ENCODE measurements around the gene ZFYVE26.
"Not testable (repeated sequence)": the region's sequence is repeated elsewhere in the genome, so short reads cannot be mapped to it uniquely, and the experiment has no call there.

The ZFYVE26 gene

DNA sequence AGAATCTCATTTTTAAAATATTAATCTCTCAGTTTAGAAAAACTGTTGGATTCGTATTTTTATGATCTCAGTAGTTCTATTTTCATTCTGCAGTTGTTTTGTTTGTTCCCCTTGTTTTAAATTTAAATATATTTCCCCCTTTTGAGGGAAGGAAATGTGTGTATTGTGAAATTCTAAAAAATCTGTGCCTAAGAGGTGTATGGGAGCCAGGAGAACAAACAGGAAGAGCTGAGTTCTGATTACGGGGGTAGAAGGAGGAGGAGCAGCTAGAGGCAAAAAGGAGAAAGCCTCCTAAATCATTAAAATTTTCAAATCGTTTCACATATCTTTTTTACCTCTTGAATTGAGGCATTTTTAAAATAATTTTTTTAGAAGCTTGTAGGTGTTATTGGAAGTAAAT, 112.4 kb downstream of the ZFYVE26 start:
- no peak for TF ChIP-seq CTCF (IDR thresholded peaks at IDR 0.05; ENCODE audit: low read depth, low read length)
- DNase-seq (ENCODE audit: extremely low read depth, low read depth) = no peak

DNA sequence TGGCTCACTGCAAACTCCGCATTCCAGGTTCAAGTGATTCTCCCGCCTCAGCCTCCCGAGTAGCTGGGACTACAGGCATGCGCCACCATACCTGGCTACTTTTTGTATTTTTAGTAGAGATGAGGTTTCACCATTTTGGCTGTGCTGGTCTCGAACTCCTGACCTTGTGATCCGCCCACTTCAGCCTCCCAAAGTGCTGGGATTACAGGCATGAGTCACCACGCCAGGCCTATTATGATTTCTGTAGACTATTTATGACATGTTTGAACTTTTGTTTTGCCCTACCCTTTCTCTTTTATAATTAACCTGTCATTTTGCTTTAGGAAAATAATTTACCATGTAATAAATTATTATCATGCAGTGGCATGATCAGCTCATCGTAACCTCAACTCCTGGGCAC, 114.9 kb downstream of the ZFYVE26 start, which contains the start of gene RDH12:
Gene RDH12, plus strand, starts transcription at position 395 of the 400 bp plus-strand sequence. CDS start 20,757 bp downstream, outside the sequence.
- DNase-seq (ENCODE audit: extremely low read depth, low read depth) = not testable (repeated sequence)

DNA sequence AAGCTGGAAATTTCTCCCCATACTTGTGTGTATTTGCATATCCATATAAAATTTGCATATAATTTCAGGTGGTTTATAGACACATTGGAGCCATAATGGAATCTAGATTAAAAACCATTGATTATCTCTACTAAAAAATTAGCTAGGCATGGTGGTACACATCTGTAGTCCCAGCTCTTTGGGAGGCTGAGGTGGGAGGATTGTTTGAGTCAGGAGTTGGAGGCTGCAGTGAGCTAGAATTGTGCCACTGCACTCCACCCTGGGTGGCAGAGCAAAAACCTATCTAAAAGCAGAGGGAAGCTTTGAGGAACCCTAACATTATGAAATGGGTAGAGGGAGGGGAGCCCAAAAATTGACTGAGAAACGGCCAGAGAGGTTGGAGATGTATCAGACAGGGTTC, 118.2 kb downstream of the ZFYVE26 start:
- DNase-seq (ENCODE audit: extremely low read depth, low read depth) = no peak

DNA sequence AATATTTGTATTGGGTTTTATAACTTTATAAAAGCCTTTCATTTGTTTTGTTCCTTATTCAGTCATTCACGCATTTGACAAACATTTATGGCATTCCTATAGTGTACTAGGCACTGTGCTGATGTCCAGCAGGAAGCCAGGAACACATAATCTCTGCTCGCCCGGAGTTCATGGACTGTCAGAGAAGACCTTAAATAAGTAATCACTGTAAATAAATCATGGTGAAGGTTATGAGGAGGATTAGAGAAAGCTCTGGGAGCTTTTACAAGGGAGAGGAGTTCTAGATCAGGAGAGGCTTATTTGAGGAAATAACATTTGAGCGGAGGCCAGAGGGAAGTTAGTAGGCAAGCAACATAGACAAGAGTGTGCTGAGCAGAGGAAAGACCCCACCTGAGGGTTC, 119.4 kb downstream of the ZFYVE26 start:
- DNase-seq (ENCODE audit: extremely low read depth, low read depth) = no peak
- no peak for TF ChIP-seq CTCF (IDR thresholded peaks at IDR 0.05; ENCODE audit: low read depth, low read length)

More for the DNA sequence above, 118.2 kb downstream of the ZFYVE26 start:
- TF ChIP-seq CTCF (IDR thresholded peaks at IDR 0.05; ENCODE audit: low read depth, low read length) = no peak
